Upper lobe of left lung (tissue), 6 donors: Measurements from ENCODE around the gene PRRG2. TPM values are rescaled to one million over a fixed set of nuclear protein-coding genes. Genes with fewer than 3 reads are reported as not detected.
A peak's percentile ranks its signal among the peaks of the same experiment; 100 is the strongest.

Experiments used
- ATAC-seq, 2 donors: fragments of 200-7000 bp; cut with Tn5 transposase; one replicate each; pipeline ENCODE4 v1.9.1; 2022; ENCODE audit warnings: mild to moderate bottlenecking in 2 of 2, moderate library complexity in 2 of 2; ENCODE audit not compliant: low FRiP score in 2 of 2
- DNase-seq, 2 donors: peaks; one replicate each; pipeline ENCODE4 v3.0.0-alpha.2; 2019 to 2020
- H3K27ac ChIP-seq, 4 donors: fragments of 200-600 bp; sonication (generic); one replicate each; pipeline ENCODE4 v1.5.1; 2016 to 2019
- H3K27me3 ChIP-seq, 4 donors: fragments of 200-600 bp; sonication (generic); one replicate each; pipeline ENCODE4 v1.5.1; 2017 to 2019
- H3K36me3 ChIP-seq, 4 donors: fragments of 200-600 bp; sonication (generic); one replicate each; pipeline ENCODE4 v1.5.1; 2016 to 2019
- H3K4me1 ChIP-seq, 4 donors: fragments of 200-600 bp; sonication (generic); one replicate each; pipeline ENCODE4 v1.5.1; 2018 to 2019
- H3K4me3 ChIP-seq, 4 donors: fragments of 200-600 bp; sonication (generic); one replicate each; pipeline ENCODE4 v1.5.1; 2017 to 2019; ENCODE audit warnings: mild to moderate bottlenecking in 2 of 4, moderate library complexity in 1 of 4
- H3K9me3 ChIP-seq, 4 donors: fragments of 200-600 bp; sonication (generic); one replicate each; pipeline ENCODE4 v1.5.1; 2018 to 2019
- CTCF ChIP-seq, 6 experiments: fragments of 450-650 bp in 4 of 6; fragments of 200-600 bp in 2 of 6; sonication (generic) in 2 of 6; IDR thresholded peaks; one replicate each; pipeline ENCODE4 v1.5.1; 2016 to 2019; ENCODE audit warnings: antibody characterized with exemption in 6 of 6
- EP300 ChIP-seq, 4 donors: sonication (generic); formaldehyde crosslinking; IDR thresholded peaks; one replicate each; pipeline ENCODE4 v1.5.1; 2017; ENCODE audit warnings: antibody characterized with exemption in 4 of 4, control low read depth in 2 of 4
- POLR2A ChIP-seq, 4 donors: fragments of 450-650 bp; IDR thresholded peaks; one replicate each; pipeline ENCODE4 v1.5.1; 2016 to 2017; ENCODE audit warnings: antibody characterized with exemption in 4 of 4, mild to moderate bottlenecking in 2 of 4
- POLR2AphosphoS5 ChIP-seq, 2 donors: sonication (generic); formaldehyde crosslinking; IDR thresholded peaks; one replicate each; pipeline ENCODE4 v1.5.1; 2017; ENCODE audit warnings: antibody characterized with exemption in 2 of 2
- WGBS, 2 donors: methylation state at CpG; one replicate each; pipeline ENCODE4 v1.1.5; 2017 to 2018; 5-methylcytosine and 5-hydroxymethylcytosine counted together
- total RNA-seq, 6 donors: library from RNA; depleted of rRNA in 4 of 6; stranded (reverse); fragments of >200 nt in 4 of 6; gene quantifications; one replicate each; pipeline versions ENCODE4 v1.1.0 to v1.2.1, GENCODE V29; 2016 to 2021
- donor health status: DM: no; HTN: no; CAD: no; lungs with moderate emphysema.
- donor health status: DM: no; HTN: yes; CAD: no; lungs with severe emphysema.

Gene PRRG2
- total RNA-seq, 6 donors from 2014 or later = 3.8 to 10.0 (median 7.1) TPM

GRCh38 chr19:49560358-49560900 lies 20.7 kb upstream of the PRRG2 start:
- Histone ChIP-seq H3K27me3 (no peaks in the 10 kb centered on the region), H3K4me3 (no peak overlapping the region), H3K36me3 (peaks cover 26 to 49% (median 43%) of the 10 kb centered on the region in 4 donors), H3K9me3 (no peaks in the 10 kb centered on the region), H3K4me1 (peaks cover 11 to 27% (median 20%) of the 10 kb centered on the region in 4 donors), H3K27ac (peak overlapping the region in 3 of 4 donors; percentile 32 to 73 (median 55))
- whole genome bisulfite sequencing, 2 donors = 55 to 74% methylated on average over 15 of the region's 15 CpGs
- TF ChIP-seq POLR2A (IDR thresholded peaks at IDR 0.05) = no peak
- no peak for TF ChIP-seq POLR2AphosphoS5 (IDR thresholded peaks at IDR 0.05)
- TF ChIP-seq CTCF (IDR thresholded peaks at IDR 0.05) = no peak
- TF ChIP-seq EP300 (IDR thresholded peaks at IDR 0.05) = no peak
- DNase-seq (peak in 1 of 2 donors; percentile 36), ATAC-seq (peak in 1 of 2 donors; percentile 21)

- H3K36me3 ChIP-seq = peaks cover 3 to 10% (median 6%) of the 10 kb centered on the region in 4 donors
- ATAC-seq (no peak), DNase-seq (no peak)
- no peaks in the 10 kb centered on the region for H3K27me3 ChIP-seq
- 91 to 92% methylated on average over 6 of the region's 6 CpGs for WGBS, 2 donors
- H3K4me1 ChIP-seq = peaks cover 12 to 31% (median 18%) of the 10 kb centered on the region in 4 donors
- no peak overlapping the region for H3K27ac ChIP-seq
- no peak for TF ChIP-seq CTCF (IDR thresholded peaks at IDR 0.05)
- no peak for TF ChIP-seq EP300 (IDR thresholded peaks at IDR 0.05)
- no peak for TF ChIP-seq POLR2AphosphoS5 (IDR thresholded peaks at IDR 0.05)
- no peak for TF ChIP-seq POLR2A (IDR thresholded peaks at IDR 0.05)
- no peak overlapping the region for H3K4me3 ChIP-seq
- H3K9me3 ChIP-seq = no peaks in the 10 kb centered on the region
Observed at GRCh38 chr19:49564616-49565045, 16.5 kb upstream of the PRRG2 start.

- DNase-seq (peak in 1 of 2 donors; percentile 40), ATAC-seq (no peak)
- Histone ChIP-seq H3K36me3 (peaks cover 0 to 4% (median 2%) of the 10 kb centered on the region in 4 donors), H3K27ac (no peak overlapping the region), H3K4me3 (no peak overlapping the region), H3K9me3 (no peaks in the 10 kb centered on the region), H3K27me3 (no peaks in the 10 kb centered on the region), H3K4me1 (peaks cover 17 to 33% (median 21%) of the 10 kb centered on the region in 4 donors)
- WGBS, 2 donors = 26 to 50% methylated on average over 4 of the region's 4 CpGs
- TF ChIP-seq POLR2AphosphoS5 (IDR thresholded peaks at IDR 0.05) (no peak), EP300 (IDR thresholded peaks at IDR 0.05) (no peak), POLR2A (IDR thresholded peaks at IDR 0.05) (no peak), CTCF (IDR thresholded peaks at IDR 0.05) (no peak)
Observed at GRCh38 chr19:49565261-49565660, 15.9 kb upstream of the PRRG2 start.

GRCh38 chr19:49566302-49566701 lies 14.8 kb upstream of the PRRG2 start:
- H3K27ac ChIP-seq = no peak overlapping the region
- DNase-seq (no peak), ATAC-seq (no peak)
- TF ChIP-seq POLR2A (IDR thresholded peaks at IDR 0.05) = no peak
- TF ChIP-seq EP300 (IDR thresholded peaks at IDR 0.05) = no peak
- WGBS, 2 donors = 100% methylated on average over 3 of the region's 3 CpGs
- no peaks in the 10 kb centered on the region for H3K9me3 ChIP-seq
- H3K4me3 ChIP-seq = no peak overlapping the region
- peaks cover 17 to 30% (median 24%) of the 10 kb centered on the region in 4 donors for H3K4me1 ChIP-seq
- peaks cover 0 to 3% (median 0%) of the 10 kb centered on the region in 4 donors for H3K36me3 ChIP-seq
- H3K27me3 ChIP-seq = no peaks in the 10 kb centered on the region

GRCh38 chr19:49567861-49568441 lies 13.2 kb upstream of the PRRG2 start:
- ATAC-seq (peak in 1 of 2 donors; percentile 41), DNase-seq (no peak)
- TF ChIP-seq EP300 (IDR thresholded peaks at IDR 0.05) = no peak
- TF ChIP-seq CTCF (IDR thresholded peaks at IDR 0.05) = no peak
- TF ChIP-seq POLR2AphosphoS5 (IDR thresholded peaks at IDR 0.05) = no peak
- no peak for TF ChIP-seq POLR2A (IDR thresholded peaks at IDR 0.05)
- Histone ChIP-seq H3K4me3 (no peak overlapping the region), H3K9me3 (no peaks in the 10 kb centered on the region), H3K27me3 (no peaks in the 10 kb centered on the region), H3K4me1 (peaks cover 17 to 30% (median 25%) of the 10 kb centered on the region in 4 donors), H3K27ac (no peak overlapping the region), H3K36me3 (peaks cover 0 to 3% (median under 1%) of the 10 kb centered on the region in 4 donors)
- WGBS, 2 donors = 54 to 56% methylated on average over 9 of the region's 9 CpGs
